SKM-1 treated with dmso at 0.1 percent for 144 hours (cell line): ENCODE results near the gene DTX4.

Experiments used
- DNase-seq: peaks from one replicate; lab custom pipeline; 2025; ENCODE audit not compliant: unreplicated experiment; lab: John Stamatoyannopoulos, UW

Gene DTX4

DNA sequence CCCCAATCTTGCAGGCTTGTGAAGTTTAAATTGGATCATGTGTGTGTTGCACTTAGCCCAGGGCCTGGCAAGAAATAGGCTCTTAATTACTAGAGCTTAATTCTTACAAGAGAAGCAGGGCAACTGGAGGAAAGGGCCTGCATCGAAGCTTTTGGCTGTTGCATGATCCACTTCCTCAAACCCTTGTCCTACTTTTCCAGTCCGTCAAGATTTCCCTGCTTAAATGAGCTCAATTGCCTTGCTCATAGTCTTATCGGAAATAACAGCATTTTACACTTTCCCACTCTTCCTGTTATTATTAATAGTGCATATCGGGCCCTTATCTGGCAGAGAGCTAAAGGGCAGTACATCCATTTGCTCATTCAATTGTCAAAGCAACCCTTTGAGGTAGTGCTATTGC lies 18.1 kb downstream of the DTX4 start:
- DNase-seq, result no peak

DNA sequence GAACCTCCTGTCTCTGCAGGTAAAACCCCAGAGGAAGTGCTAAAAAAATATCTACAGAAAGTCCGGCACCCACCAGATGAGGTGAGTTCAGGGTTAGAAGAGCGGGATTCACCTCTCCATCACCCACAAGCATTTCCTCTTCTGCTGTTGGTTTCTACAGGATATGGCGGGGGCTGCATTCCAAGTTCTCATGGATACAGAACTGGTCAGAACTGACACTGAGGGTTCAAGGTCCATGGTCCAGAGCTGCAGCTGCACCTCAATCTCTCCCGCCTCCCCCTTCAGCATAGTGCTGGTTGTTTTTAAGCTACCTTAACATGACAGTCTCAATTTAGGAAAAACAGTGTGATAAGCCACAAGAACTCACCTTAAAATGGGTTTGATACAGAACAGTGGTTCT lies 19.2 kb downstream of the DTX4 start:
- no peak for DNase-seq

DNA sequence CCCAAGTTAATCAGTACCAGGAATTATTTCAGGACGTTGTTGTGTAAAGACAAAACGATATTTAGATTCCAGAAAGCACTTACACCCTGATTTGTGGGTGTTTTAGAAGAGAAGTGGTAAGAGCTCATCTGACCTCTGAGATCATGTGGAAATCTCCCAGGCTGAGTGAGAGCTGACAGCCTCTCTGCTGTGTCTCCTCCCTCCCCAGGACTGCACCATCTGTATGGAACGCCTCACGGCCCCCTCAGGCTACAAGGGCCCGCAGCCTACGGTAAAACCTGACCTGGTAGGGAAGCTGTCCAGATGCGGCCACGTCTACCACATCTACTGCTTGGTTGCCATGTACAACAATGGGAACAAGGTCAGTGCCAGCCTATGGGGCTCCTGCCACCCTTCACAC lies 20.0 kb downstream of the DTX4 start:
- DNase-seq, result no peak

DNA sequence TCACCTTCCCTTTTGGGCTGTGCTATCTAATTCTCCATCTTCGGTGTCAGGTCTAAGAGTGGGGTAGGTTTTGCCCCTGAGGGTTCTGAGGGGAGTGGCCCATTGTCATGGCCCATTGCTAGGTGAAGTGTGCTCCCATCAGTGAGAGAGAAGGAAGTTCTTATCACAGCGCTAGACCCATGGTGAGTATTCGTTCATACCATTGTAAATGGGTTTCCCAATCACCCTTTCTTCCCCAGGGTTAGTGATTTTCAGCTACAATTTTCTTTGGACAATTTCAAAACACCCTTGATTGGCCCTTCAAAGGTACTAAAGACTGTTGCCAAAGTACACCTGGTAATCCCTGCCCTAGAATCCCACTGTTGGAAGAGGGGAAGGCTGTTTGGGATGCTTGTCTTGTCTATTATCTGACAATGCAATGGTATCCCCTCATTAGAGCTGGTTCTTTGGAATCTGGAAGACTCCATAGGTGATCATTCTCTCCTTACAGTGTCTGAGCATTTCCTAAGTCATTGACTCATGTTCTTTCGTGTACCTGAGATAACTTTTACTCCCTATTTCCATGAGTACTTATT lies 20.6 kb downstream of the DTX4 start:
- no peak for DNase-seq

DNA sequence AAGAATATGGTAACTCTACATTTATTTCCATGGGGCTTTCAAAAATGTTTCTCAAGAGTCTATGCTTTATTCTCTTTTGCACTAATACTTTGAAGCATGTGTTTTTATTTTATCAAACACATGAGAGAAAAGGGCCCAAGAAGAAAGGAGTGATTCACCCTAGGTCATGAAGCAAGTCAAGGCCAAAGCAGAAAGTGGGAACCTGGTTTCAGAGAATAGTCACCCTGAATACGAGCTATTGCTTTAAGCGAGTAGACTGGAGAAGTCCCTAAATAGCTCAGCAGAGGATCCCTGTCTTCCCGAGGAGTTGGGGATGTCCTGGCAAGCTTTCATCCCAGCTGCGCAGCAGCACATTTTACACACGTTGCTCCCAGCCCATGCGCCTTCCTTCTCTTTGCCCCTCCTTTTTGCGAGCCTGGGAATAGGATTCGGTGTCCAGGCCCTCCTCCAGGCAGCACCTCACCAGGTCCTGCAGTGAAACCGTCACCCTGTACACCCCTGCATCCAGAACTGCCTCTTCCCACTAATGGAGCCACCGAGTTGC lies 21.7 kb downstream of the DTX4 start:
- no peak for DNase-seq

DNA sequence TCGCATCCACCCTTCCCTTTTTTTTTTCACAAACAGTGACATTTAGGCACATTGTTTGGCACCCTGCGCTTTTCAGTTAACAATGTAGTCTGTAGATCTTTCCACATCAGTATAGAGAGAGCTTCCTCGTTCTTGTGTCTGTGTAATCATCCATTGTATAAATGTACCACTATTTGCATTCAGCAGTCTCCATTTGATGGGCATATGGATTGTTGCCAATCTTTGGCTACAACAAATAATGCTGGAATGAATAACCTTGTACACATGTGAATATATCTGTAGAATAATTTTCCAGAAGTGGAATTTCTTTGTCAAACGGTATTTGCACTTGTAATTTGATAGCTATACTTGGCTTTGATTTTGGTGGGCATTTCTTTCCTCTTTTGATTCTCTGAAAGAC lies 23.7 kb downstream of the DTX4 start:
- no peak for DNase-seq

DNA sequence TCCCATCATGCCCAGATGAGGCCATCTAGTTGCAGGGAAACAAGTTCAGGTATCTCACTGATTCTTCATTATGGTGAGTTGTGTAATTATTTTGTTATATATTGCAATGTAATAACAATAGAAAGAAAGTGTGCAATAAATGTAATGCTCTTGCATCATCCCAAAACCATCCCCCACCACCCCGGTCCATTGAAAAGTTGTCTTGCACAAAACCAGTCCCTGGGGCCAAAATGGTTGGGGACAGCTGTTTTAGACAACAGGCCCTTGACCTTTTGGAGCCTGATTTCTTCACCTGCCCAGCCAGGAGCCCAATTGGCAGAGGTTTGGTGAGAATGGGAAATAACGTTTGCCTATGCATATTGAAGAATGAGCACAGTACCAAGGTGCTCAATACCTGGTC lies 24.8 kb downstream of the DTX4 start:
- DNase-seq, result no peak

DNA sequence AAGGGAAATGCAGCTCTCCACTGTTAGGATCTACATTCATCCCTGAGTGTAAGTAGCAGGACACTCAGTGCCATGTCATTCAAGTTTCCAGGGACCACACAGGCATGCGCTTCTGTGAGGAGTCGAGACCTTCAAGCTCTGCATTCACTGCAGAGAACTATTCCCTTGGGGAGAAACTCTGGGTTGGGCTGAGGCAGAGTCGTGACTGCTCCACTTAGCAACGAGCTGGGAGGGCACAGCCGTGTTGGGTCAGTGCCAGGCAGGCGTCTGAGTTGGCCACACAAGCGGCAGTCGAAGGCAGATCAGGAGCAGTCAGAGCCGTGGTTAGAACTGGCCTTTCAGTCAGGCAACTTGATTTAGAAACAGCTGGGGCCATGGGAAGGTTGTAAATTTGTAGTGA lies 26.1 kb downstream of the DTX4 start:
- no peak for DNase-seq

DNA sequence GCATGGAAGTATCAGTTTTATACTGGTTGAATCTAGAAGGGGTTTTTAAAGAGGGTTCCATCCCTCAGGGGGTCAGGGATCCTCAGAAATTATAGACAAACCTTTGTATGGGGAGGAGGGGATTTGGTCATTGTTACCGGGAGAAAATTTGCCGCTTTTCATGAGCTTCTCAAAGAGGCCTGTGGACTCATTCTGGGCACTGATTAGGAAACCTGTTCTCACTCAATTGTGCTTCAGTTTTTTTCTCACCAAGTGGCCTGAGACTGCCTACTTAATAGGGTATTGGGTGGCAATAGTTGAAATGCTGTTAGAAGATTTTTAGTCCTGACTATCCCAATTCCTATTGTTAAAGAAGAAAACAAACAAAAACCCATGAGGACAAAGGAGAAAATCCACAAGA lies 26.8 kb downstream of the DTX4 start:
- no peak for DNase-seq

DNA sequence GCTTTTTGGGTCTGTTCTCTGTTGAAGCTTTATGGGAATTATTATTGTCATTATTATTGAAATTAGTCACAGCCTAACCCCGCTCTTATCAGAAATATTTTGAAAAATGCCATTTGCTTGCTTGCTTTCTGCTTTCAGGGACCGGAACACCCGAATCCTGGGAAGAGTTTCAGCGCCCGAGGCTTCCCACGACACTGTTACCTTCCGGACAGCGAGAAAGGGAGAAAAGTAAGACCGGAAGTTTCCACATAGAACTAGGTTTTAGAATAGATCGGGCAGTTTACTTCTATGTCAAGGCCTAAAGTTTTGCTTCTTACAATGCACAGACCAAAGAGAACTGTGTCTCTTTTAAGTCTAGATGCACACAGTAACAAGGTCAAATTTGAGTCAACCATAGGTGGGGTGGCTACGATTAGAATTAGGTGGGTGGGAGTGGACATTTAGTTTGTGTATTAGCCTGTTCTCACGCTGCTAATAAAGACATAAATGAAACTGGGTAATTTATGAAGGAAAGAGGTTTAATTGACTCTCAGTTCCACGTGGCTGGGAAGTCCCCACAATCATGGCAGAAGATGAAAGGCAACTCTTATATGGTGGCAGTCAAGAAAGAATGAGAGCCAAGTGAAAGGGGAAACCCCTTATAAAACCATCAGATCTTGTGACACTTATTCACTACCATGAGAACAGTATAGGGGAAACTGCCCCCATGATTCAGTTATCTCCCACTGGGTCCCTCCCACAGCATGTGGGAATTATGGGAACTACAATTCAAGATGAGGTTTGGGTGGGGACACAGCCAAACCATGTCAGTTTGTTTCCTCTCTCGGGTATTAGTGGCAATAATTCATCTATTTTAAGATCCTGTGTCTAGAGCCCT lies 27.9 kb downstream of the DTX4 start:
- DNase-seq, result no peak

DNA sequence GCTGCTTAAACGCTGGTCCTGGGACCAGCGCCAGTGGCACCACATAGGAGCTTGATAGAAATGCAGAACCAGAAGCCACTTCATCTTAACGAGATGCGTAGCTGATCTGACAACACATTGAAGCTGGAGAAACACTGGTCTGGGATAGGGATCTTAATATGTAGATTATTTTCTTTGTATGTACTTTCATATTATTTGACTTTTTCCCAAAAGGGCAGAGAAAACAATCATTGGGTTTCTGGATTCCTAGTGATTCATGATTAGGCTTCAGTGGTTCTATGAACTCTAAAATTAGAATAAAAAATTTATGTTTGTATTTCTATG lies 28.5 kb downstream of the DTX4 start:
- DNase-seq, result no peak

DNA sequence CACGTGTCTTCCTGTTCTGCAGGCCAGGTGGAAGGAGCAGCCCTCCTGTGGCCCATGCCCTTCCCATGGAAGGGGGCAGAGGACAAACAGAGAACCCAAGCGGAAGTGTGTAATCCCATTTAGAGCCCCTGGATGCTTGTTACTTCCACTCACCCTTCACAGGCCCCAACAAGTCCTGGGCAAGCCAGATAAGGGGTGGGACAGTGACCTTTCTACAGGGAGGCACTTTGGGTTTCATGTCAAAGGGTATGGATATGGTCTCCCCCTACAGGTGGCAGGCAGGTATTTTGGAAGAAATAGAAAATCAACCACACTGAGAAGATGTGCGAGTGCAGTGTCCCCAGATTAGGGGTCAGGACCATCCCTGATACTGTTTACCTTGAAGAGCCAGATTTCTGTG lies 29.4 kb downstream of the DTX4 start:
- DNase-seq, result no peak

DNA sequence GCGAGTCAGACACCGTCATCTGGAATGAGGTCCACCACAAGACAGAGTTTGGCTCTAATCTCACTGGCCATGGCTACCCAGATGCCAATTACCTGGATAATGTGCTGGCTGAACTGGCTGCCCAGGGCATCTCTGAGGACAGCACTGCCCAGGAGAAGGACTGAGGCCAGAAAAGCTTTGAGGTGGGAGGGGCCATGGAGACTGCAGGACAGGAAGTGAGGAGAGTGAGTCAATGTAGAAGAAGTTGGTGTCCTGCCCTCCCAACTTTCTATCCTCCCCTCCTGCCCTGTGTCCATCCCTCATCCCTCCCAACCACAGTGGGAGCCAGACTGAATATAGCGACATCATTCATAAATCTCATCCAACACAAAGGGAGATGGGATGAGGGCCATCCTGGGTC lies 32.8 kb downstream of the DTX4 start:
- DNase-seq, result no peak

DNA sequence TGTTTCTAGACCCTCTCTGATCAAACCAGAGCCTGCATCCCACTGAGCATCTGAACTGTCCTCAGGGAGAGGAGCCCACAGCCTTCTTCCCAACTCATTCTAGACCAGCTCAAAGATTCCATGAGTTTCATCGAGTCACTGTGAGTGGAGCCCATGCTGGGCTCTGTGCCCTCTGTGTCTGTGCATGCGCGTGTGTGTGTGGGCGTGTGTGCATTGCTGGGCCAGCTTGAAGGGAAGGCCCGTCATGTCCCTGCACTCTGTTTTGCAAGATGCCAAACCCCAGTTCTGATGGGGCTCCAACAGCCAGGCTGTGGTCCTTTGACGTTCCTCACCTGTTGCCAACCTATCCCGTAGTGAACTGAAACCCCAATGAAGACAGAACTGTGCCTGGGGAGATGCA lies 33.7 kb downstream of the DTX4 start:
- no peak for DNase-seq

DNA sequence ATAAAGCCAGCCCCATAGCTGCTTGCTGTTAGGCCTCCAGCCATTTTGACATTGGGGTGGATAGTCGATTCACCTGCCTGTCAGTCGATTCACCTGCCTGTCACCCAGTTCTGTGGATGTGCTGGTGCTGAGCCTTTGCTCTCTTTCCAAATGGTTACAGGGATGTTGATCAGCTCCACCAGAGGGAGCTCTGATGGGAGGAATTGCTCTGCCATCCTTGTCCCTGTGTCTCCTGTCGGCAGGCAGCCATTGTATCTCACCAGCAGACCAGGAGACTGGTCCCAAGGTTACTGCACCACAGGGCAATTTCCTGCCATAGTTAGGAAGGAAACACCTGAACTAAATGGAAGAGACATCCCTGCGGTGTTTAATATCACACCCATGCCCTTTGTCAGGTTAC lies 34.7 kb downstream of the DTX4 start:
- DNase-seq, result peak; percentile 11

DNA sequence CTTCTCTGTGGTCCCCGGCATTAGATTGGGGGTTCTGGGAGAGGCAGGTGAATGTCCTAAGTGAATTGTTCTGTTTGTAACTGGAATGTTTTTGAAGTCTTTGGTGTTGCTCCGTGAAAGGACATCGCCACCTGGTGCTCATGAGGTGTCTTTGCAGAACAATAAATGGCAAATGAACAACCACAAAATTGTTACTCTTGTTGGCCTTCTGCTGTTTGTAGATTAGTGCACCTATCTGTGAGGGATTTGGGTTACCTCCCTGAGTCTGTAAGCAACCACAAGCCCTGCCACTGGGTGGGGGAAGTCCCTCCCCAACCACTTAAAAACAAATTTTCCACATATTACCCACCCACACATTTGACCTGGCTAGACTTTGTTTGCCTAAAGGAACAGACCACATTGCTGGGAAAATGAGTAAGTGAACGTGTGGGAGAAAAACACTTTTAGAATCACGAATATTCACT lies 36.1 kb downstream of the DTX4 start:
- peak; percentile 56 for DNase-seq

DNA sequence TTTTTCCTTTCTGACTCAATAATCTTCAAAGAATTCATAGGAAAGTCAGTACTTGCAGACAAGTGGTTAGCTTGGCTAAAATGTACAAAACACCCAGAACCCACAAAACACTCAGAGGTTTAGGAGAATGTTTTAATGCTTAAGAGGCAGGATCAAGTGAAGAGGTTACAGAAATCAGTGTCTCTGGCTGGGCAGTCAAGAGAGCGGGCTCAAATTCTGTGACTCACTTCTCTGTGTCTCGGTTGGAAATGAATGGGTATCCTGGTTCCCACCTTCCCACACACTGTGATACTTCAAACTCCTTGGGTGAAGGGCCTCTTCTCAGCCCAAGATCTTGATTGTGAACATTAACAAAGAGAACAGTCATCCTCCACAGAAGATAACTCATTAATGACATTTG lies 37.0 kb downstream of the DTX4 start:
- no peak for DNase-seq

DNA sequence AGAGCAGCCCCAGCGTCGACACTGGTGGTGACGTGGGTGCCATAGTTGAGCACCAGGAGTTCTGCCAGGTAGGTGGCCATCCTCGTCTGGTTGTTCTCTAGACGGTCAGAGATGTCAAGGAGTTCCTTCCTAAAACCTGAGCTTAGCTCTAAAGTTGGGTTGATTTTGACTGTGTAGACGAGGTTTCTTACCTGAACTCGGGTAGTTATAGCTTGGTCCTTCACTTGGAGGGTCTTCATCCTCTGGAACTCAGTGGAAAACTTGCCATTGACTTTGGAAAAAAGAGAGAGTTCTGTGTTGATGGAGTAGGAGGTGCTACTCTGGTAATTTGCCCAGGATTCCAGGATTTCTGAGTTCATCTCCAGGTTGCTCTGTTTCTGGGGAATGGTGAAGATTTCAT lies 40.3 kb downstream of the DTX4 start:
- no peak for DNase-seq

DNA sequence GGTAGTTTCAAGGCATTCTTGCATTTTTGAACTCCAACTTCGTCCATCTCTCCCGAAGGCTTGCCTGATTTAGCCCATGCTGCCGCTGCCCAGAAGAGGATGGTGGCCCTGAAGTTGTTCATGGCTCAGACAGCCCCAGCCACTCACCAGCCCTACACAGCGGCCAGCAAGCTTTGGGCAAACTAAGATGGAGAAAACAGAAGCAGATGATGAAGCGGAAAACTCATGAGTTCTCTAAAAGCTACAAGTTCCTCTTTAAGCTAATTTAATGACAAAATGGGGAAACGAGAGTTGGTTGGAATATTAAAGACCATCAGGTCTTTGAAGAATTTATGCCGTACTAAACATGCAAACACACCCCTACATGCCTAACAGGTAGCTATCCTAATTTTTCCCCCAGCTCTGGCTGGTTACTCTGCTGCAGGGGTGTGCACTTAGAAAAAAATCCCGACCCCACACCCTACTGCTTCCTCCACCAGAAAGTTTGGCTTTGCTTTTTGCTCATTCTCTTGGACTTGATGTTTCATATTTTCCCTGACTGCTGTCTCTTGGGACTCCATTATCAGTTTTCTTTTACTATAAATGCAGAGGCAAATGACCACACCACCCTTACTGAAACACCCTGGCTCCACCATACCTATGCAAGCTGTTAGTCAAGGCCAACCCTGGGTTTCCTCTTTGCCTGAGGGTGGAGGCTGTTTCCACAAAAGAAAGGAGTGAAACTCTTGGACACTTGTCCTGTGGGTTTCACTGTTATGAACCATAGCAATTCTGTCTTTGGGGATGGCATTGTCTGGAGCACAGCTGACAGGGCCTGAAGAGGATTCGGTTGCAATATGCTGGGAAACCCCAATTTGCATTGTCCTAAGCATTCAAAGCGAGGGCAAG lies 41.1 kb downstream of the DTX4 start, which contains the start of gene MPEG1:
Gene MPEG1, minus strand, starts transcription at position 184 of the 888 bp plus-strand sequence. Its CDS starts 62 bp downstream, at position 122.
- DNase-seq, result peak; percentile 77

DNA sequence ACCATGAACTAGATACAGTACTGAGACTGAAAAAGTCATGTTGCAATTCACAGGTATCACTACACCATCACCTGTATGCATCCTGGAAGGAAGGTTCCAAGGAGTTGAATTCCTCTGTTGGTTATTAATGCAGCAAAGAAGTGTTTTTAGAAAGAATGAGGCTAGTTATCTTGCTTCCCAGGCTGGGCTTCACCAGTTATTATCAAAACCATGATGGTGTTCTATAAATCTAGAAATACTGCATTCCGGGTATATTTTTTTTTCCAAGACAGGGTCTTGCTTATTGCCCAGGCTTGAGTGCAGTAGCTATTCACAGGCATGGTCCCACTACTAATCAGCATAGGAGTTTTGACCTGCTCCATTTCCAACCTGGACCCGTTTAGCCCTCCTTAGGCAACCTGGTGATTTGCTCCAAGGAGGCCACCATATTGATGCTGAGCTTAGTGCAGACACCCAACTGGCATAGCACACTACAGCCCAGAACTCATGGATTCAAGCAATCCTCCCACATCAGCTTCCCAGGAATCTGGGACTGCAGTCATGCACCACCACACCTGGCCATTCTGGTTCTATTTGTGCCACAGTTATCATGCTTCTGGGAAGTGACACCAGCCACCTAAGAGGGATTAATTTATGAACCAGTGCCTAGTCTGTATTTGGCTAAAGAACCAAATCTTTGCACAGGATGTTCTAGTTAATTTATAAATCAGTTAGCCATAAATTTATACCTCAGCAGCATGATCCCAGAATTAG lies 42.4 kb downstream of the DTX4 start:
- DNase-seq, result no peak
